ENCODE measurements around the gene ERC1. TPM values are rescaled to one million over a fixed set of nuclear protein-coding genes. Genes with fewer than 3 reads are reported as not detected.

The ERC1 gene
- total RNA-seq, 1 donor from 2014 or later = 56.5 TPM

- no peaks in the 10 kb centered on the region for H3K27me3 ChIP-seq
- no peak overlapping the region for H3K4me3 ChIP-seq
- H3K36me3 ChIP-seq = no peaks in the 10 kb centered on the region
- H3K9me3 ChIP-seq = no peaks in the 10 kb centered on the region
- DNase-seq (ENCODE audit: extremely low spot score in 2 of 2) = no peak
- no peak overlapping the region for H3K27ac ChIP-seq
- TF ChIP-seq CTCF (IDR thresholded peaks at IDR 0.05) = no peak
- no peaks in the 10 kb centered on the region for H3K4me1 ChIP-seq
- intact Hi-C loops (cut with DNase I) = no loop called here
These were observed 131.8 kb downstream of the ERC1 start for GRCh38 chr12:1122786-1123185.

DNA sequence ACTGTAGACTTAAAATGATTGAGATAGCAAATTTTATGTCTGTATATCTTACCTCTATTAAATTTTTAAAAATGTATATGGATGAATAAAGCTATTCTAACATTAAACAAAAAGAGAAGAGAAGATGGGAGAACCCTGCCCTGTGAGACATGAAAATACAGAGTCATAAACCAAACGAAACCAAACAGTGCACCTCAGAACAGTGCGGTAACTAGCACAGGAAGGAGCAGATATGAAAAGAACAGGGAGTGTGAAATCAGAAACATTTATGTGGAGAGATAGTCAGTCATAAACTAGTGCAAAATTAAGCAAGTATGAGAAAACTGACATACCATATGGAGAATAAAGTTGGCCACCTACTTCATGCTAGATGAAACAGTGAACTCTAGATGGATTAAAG lies 135.1 kb downstream of the ERC1 start:
- intact Hi-C loops (cut with DNase I) = no loop called here
- Histone ChIP-seq H3K4me1 (no peaks in the 10 kb centered on the region), H3K4me3 (no peak overlapping the region), H3K9me3 (no peaks in the 10 kb centered on the region), H3K27ac (no peak overlapping the region), H3K27me3 (no peaks in the 10 kb centered on the region), H3K36me3 (no peaks in the 10 kb centered on the region)
- DNase-seq (ENCODE audit: extremely low spot score in 2 of 2) = no peak
- no peak for TF ChIP-seq POLR2AphosphoS5 (IDR thresholded peaks at IDR 0.05; ENCODE audit: insufficient read depth in 1 of 2, low read depth in 1 of 2)
- TF ChIP-seq CTCF (IDR thresholded peaks at IDR 0.05) = no peak

DNA sequence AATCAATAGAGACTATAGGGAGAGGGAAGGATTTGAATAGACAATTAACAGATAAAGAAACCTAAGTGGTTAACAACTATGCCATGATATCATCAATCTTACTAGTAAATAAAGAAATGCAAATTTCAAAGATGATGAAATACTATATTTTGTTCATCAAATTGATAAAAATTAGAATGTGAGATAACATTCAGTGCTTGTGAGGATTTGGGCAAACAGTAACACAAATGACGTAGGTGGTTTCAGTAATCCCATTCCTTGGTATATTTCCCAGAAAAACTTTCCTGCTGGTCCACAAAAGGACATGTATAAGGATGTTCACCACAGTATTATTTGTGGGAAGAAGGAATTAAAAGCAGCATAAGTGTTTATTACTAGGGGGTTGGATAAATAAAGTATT lies 136.0 kb downstream of the ERC1 start:
- TF ChIP-seq POLR2A (IDR thresholded peaks at IDR 0.05) = no peak
- TF ChIP-seq POLR2AphosphoS5 (IDR thresholded peaks at IDR 0.05; ENCODE audit: insufficient read depth in 1 of 2, low read depth in 1 of 2) = no peak
- TF ChIP-seq CTCF (IDR thresholded peaks at IDR 0.05) = no peak
- intact Hi-C loops (cut with DNase I) = no loop called here
- no peak for DNase-seq (ENCODE audit: extremely low spot score in 2 of 2)

GRCh38 chr12:1130164-1130563 lies 139.1 kb downstream of the ERC1 start:
- Histone ChIP-seq H3K4me1 (no peaks in the 10 kb centered on the region), H3K9me3 (no peaks in the 10 kb centered on the region), H3K27ac (no peak overlapping the region), H3K4me3 (no peak overlapping the region), H3K27me3 (no peaks in the 10 kb centered on the region), H3K36me3 (no peaks in the 10 kb centered on the region)
- TF ChIP-seq POLR2A (IDR thresholded peaks at IDR 0.05) (no peak), POLR2AphosphoS5 (IDR thresholded peaks at IDR 0.05; ENCODE audit: insufficient read depth in 1 of 2, low read depth in 1 of 2) (no peak), CTCF (IDR thresholded peaks at IDR 0.05) (no peak)
- intact Hi-C loops (cut with DNase I) = no loop called here
- no peak for DNase-seq (ENCODE audit: extremely low spot score in 2 of 2)

More for the DNA sequence above, 136.0 kb downstream of the ERC1 start:
- Histone ChIP-seq H3K4me3 (no peak overlapping the region), H3K9me3 (no peaks in the 10 kb centered on the region), H3K4me1 (no peaks in the 10 kb centered on the region), H3K27me3 (no peaks in the 10 kb centered on the region), H3K27ac (no peak overlapping the region), H3K36me3 (no peaks in the 10 kb centered on the region)

- intact Hi-C loops (cut with DNase I) = no loop called here
- Histone ChIP-seq H3K27ac (no peak overlapping the region), H3K27me3 (no peaks in the 10 kb centered on the region), H3K36me3 (no peaks in the 10 kb centered on the region), H3K9me3 (no peaks in the 10 kb centered on the region), H3K4me3 (no peak overlapping the region), H3K4me1 (no peaks in the 10 kb centered on the region)
- DNase-seq (ENCODE audit: extremely low spot score in 2 of 2) = no peak
- TF ChIP-seq POLR2A (IDR thresholded peaks at IDR 0.05) (no peak), POLR2AphosphoS5 (IDR thresholded peaks at IDR 0.05; ENCODE audit: insufficient read depth in 1 of 2, low read depth in 1 of 2) (no peak), CTCF (IDR thresholded peaks at IDR 0.05) (no peak)
These were observed 139.5 kb downstream of the ERC1 start for GRCh38 chr12:1130571-1130970.

Measured in vagina (tissue), 2 donors.